Omental fat pad (tissue), 4 donors: ENCODE results near the gene SLC12A3. TPM values are rescaled to one million over a fixed set of nuclear protein-coding genes. Genes with fewer than 3 reads are reported as not detected.

Experiments
- ATAC-seq: fragments of 150-250 bp; one replicate; pipeline ENCODE4 v1.9.1; 2016; ENCODE audit warnings: mild to moderate bottlenecking, moderate library complexity; ENCODE audit not compliant: low FRiP score
- DNase-seq: peaks from one replicate; pipeline ENCODE4 v3.0.0-alpha.2; 2019; ENCODE audit warnings: low spot score
- CTCF ChIP-seq, 3 donors: fragments of 450-650 bp; IDR thresholded peaks; one replicate each; pipeline ENCODE4 v1.5.1; 2016 to 2017; ENCODE audit warnings: antibody characterized with exemption in 3 of 3, mild to moderate bottlenecking in 3 of 3, moderate library complexity in 2 of 3
- small RNA-seq: library from RNA; depleted of rRNA; stranded (forward); fragments of <200 nt; gene quantifications from one replicate; pipeline ENCODE3, GENCODE V24; 2016
- total RNA-seq, 4 donors: library from RNA; depleted of rRNA; stranded (reverse); fragments of >200 nt; gene quantifications; one replicate each; pipeline ENCODE4 v1.1.0, GENCODE V29; 2016

The SLC12A3 gene
- total RNA-seq, 4 donors from 2014 or later: not detected

- ATAC-seq: no peak
- TF ChIP-seq CTCF (IDR thresholded peaks at IDR 0.05): no peak
- DNase-seq: no peak
Observed at GRCh38 chr16:56956756-56957155, 91.7 kb downstream of the SLC12A3 start.

- TF ChIP-seq CTCF (IDR thresholded peaks at IDR 0.05): no peak
- DNase-seq (no peak), ATAC-seq (no peak)
Observed at GRCh38 chr16:56960681-56961281, 95.8 kb downstream of the SLC12A3 start.

GRCh38 chr16:56961386-56961785 is 96.4 kb downstream of the SLC12A3 start:
- ATAC-seq: no peak
- no peak for DNase-seq
- TF ChIP-seq CTCF (IDR thresholded peaks at IDR 0.05): no peak

- DNase-seq: no peak
- ATAC-seq: no peak
- no peak for TF ChIP-seq CTCF (IDR thresholded peaks at IDR 0.05)
Observed at GRCh38 chr16:56961851-56962281, 96.9 kb downstream of the SLC12A3 start, which contains the start of gene CETP. TSS of gene CETP (plus strand) at chr16:56961950. CDS start at chr16:56961980, 30 bp downstream.

DNA sequence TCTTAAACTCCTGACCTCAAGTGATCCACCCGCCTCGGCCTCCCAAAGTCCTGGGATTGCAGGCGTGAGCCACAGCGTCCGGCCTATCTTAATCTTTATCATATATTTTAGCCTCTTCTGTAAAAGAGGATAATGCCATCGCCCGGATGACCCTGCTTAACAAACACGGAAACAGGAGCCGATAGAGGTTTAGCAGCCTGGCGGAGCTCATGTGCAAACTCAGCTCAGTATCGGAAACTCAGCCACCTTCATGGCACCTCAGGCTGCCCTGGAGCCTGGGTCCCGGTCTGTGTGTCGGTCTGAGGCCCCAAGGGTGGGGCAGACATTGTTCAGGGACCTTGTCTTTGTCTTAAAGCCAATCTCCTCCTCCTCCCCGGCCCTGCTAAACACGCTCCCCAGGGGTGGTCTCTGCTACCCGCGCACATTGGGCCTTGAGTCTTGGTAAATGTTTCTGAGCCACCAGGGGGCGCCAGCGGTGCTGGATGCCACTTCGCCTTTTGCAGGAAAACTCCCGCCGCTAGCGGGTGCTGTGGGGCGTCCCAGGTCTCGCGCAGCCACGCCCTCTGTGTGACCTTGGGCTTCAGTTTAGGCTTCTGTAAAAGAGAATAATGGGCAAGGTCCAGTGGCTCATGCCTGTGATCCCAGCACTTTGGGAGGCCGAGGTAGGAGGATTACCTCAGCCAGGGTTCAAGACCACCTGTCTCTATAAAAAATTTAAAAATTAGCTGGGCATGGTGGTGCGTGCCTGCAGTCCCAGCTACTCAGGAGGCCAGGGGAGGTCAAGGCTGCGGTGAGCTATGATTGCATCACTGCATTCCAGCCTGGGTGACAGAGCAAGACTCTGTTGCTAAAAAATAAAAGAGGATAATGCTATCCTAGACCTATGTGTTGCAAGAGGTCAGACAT is 99.5 kb downstream of the SLC12A3 start:
- ATAC-seq (peak; percentile 33), DNase-seq (peak; percentile 95)
- TF ChIP-seq CTCF (IDR thresholded peaks at IDR 0.05): peak in 2 of 3 donors; percentile 56 to 85

Small RNAs within 50 kb of the gene (small RNA-seq; reads per million reads assigned to genes)
- not detected for gene MIR138-2

Other genes with a start within 250 kb of the SLC12A3 start
- gene MT1E, start 239.4 kb upstream of the SLC12A3 start, total RNA-seq: 1,000 to 10,000 TPM in 2 of 4 donors, 100 to 1,000 TPM in 2; 386 to 3,925 (median 1,028) TPM
- 100 to 1,000 TPM in 2 of 4 donors, 10 to 100 TPM in 2; 43.1 to 339 (median 186) TPM for gene MT1M, start 232.5 kb upstream of the SLC12A3 start, total RNA-seq
- gene MT1A, start 226.5 kb upstream of the SLC12A3 start, total RNA-seq: 1,000 to 10,000 TPM in 1 of 4 donors, 100 to 1,000 TPM in 2, 10 to 100 TPM in 1; 88.4 to 1,854 (median 643) TPM
- not detected for gene MT1B, start 213.3 kb upstream of the SLC12A3 start, total RNA-seq
- gene MT1F, start 207.2 kb upstream of the SLC12A3 start, total RNA-seq: 100 to 1,000 TPM in 1 of 4 donors, 10 to 100 TPM in 2, 1 to 10 TPM in 1; 9.8 to 199 (median 43.6) TPM
- gene MT1G, start 197.1 kb upstream of the SLC12A3 start, total RNA-seq: 1,000 to 10,000 TPM in 1 of 4 donors, 100 to 1,000 TPM in 1, 10 to 100 TPM in 2; 31.4 to 1,270 (median 197) TPM
- gene MT1H, start 195.4 kb upstream of the SLC12A3 start, total RNA-seq: 10 to 100 TPM in 2 of 4 donors, not detected in 2; 11.9 to 23.3 TPM
- 1,000 to 10,000 TPM; 1,336 to 3,452 (median 1,838) TPM for gene MT1X, start 182.7 kb upstream of the SLC12A3 start, total RNA-seq
- gene NUP93, start 135.1 kb upstream of the SLC12A3 start, total RNA-seq: 10 to 100 TPM; 21.6 to 55.5 (median 37.7) TPM
- gene HERPUD1, start 66.9 kb downstream of the SLC12A3 start, total RNA-seq: 100 to 1,000 TPM; 151 to 170 (median 162) TPM
- 10 to 100 TPM in 1 of 4 donors, 1 to 10 TPM in 2, under 1 TPM in 1; 0.84 to 61.5 (median 5.9) TPM for gene CETP, start 96.7 kb downstream of the SLC12A3 start, total RNA-seq
- gene NLRC5, start 124.3 kb downstream of the SLC12A3 start, total RNA-seq: 100 to 1,000 TPM in 1 of 4 donors, 10 to 100 TPM in 3; 20.6 to 189 (median 43.2) TPM
- 10 to 100 TPM; 28.2 to 66.0 (median 45.8) TPM for gene CPNE2, start 227.4 kb downstream of the SLC12A3 start, total RNA-seq